OCI-LY3 (cell line): ENCODE data around the gene FSTL3.

Experiments
- EZH2phosphoT487 ChIP-seq: fragments of 200-600 bp; shearing (Covaris generic); IDR thresholded peaks from 2 replicates; pipeline ENCODE4 v1.6.1; 2018; ENCODE audit warnings: antibody characterized with exemption, mixed run types, low read depth
- TF ChIP-seq, protein P1 (sequence below): fragments of 200-600, 300-600 bp; sonication (generic); IDR thresholded peaks from 2 replicates; pipeline ENCODE4 v1.5.1; 2014; ENCODE audit warnings: antibody characterized with exemption, low read length, low read depth

DNA sequence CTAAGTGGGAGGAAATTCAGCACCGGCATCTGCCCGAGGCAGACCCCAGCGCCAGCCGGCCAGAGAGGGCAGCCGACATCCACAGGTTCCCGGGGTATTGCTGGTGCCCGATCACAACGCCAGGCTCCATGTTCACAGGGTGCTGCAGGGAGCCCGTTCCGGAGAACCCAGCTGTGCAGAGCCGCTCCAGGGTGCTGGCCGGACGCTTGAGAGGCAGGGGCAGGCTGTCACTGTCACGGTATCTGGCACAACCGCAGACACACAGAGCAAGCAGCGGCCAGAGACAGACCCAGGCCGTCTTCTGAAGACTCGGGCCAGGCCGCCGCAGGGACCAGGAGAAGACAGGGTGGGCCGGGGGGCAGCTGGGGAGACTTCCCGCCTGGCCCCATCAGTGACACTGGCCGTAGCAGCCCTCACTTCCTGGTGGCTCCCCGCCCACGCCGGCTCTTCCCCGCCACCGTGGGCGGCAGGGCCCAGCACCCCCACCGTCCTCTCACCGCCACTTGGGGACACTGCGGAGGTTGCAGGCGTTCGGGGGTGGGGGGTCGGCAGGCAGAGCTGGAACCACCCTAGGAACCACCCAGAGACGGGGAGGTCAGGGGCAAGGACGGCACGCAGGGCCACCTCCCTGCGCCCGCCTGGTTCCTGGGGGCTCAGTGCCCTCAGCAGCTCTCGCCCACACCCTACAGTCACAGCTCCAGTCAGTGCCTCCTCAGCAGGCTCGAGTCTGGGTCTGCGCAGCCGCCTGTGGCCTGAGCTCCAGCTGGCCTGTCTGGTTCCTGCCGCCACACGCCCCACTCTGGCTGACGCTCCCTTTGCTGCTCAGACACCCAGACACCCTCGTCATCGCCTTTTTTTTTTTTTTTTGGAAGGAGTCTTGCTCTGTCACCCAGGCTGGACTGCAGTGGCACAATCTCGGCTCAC, 17.0 kb upstream of the FSTL3 start:
- TF ChIP-seq, protein P1, sequence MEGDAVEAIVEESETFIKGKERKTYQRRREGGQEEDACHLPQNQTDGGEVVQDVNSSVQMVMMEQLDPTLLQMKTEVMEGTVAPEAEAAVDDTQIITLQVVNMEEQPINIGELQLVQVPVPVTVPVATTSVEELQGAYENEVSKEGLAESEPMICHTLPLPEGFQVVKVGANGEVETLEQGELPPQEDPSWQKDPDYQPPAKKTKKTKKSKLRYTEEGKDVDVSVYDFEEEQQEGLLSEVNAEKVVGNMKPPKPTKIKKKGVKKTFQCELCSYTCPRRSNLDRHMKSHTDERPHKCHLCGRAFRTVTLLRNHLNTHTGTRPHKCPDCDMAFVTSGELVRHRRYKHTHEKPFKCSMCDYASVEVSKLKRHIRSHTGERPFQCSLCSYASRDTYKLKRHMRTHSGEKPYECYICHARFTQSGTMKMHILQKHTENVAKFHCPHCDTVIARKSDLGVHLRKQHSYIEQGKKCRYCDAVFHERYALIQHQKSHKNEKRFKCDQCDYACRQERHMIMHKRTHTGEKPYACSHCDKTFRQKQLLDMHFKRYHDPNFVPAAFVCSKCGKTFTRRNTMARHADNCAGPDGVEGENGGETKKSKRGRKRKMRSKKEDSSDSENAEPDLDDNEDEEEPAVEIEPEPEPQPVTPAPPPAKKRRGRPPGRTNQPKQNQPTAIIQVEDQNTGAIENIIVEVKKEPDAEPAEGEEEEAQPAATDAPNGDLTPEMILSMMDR: no peak
- TF ChIP-seq EZH2phosphoT487: no peak
